NOMO-1 treated with dmso at 0.1 percent for 144 hours (cell line): Measurements from ENCODE around the gene NCKAP5.

ENCODE experiments used
- DNase-seq: peaks from one replicate; lab custom pipeline; 2025; ENCODE audit not compliant: unreplicated experiment; lab: John Stamatoyannopoulos, UW

NCKAP5 gene

DNA sequence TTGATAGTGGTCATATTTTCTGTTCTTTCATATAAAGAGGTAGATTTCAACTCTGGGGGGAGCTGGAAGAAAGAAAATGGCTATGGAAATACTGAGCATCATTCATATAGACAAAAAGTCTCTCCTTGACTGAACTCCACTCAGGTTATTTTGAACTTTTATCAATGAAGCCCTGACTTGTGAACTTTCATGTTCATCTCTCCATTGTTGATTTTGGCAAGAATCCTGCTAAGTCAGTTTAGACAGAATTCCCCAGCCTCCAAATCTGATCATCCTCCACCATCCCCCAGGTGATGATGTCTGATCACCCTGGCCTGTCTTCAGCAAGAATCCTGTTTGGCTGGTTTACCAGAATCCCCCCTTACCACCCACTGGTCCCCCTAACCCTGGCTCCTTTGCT, 395.0 kb downstream of the NCKAP5 start:
- DNase-seq: no peak

DNA sequence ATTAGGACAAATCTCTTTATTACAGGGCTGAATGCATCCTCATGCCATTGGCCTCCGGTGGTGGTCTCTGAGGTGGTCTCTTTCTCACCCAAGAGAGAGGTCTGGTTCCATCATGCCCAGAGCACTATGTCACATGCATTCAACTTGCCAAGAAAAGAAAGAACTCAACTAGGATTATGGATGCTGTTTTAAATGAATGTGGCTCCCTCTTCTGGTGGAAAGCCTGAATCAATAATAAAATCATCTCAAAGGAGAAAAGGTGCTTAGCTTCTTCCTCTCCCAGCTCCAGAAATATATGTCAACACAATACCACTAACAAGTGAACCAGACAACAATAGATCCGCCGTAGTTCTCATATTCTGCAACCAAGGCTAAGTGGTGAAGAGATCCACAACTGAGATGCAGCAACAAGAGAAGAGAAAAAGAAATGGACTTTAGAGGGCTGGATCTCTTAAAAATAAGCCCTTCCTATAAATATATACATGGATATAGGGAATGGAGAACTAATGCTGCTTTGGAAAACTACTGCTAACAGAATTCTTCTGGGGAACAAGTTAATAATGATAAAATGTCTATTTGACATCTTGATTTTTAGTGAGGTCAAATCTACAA, 396.8 kb downstream of the NCKAP5 start:
- no peak for DNase-seq

- no peak for DNase-seq
These were observed 398.9 kb downstream of the NCKAP5 start for GRCh38 chr2:133169274-133169912.

- DNase-seq: no peak
These were observed 400.3 kb downstream of the NCKAP5 start for GRCh38 chr2:133167990-133168389.

DNA sequence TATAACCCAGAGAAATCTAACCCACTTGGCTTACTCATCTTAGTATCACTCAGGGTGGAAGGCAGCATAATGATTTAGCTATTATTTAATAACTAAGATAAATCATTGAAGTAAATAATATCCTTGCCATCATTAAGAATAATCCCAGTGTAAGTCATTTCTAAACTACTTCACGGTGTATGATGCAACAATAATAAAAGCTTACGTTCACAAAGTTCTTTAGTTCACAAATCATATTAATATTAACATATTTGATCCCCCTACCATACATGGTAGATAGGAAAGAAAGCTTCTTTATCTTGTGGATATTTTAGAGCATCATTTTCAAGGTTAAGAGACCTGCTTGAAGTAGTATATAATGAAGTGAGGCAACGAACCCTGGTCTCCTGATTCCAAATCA, 401.0 kb downstream of the NCKAP5 start:
- DNase-seq: no peak

DNA sequence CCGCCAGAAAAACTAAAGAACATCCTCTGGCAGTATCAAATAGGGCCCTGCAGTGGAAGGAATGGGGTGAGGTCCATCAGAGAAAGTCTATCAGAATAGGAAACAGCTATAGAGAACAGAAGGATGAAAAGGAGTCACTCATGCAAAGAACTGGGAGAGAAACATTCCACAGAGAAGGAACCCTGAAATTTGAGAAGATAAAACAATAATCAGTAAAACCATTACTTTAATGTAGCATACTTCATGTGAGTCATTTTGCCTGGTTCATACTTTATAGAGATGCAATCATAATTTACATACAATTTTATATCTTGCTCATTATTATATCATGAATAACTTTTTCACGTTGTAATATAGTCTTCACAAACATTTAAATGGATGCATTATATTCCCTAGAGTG, 402.2 kb downstream of the NCKAP5 start:
- no peak for DNase-seq

- DNase-seq: no peak
These were observed 405.2 kb downstream of the NCKAP5 start for GRCh38 chr2:133163111-133163510.

GRCh38 chr2:133158442-133158841, 409.8 kb downstream of the NCKAP5 start:
- DNase-seq: no peak

DNA sequence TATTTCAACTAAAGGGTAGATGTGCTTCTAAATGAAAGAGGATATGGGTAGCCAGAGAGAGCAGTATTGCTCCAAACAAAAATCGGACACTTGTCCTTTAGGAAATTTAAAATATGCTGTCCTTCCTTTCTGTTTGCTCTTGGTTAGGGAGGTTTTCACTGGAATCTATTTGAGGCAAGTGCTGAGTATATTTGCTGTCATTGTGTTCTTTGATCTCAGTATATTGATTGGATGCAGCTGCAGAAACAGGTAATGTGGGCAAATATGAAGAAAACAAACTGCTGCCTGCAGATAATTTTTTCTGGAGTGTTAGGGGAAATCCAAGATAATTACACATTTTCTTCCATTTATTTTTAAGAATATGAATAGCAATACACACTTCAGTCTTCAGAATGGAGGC, 410.2 kb downstream of the NCKAP5 start:
- no peak for DNase-seq

DNA sequence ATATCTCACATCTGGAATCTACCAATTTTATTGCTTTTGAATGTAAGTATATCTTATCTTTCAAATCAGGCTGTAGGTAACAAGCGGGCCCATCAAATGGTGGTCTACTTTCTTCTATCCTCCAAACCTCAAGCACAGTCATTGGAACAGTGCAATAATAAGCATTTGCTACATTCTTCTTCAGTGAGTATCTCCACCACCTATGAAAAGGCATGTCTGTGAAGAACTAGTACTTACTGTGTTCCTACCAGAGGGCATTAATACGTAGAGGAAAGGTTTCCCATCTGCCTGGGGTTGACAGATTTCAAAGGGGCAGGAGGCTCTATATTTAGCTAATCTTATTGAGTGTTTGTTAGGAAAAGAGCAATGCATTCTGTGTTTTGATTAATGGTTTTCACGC, 411.1 kb downstream of the NCKAP5 start:
- DNase-seq: no peak

- no peak for DNase-seq
These were observed 415.5 kb downstream of the NCKAP5 start for GRCh38 chr2:133152801-133153200.

GRCh38 chr2:133148187-133148586, 420.1 kb downstream of the NCKAP5 start:
- no peak for DNase-seq

- DNase-seq: no peak
These were observed 421.4 kb downstream of the NCKAP5 start for GRCh38 chr2:133146893-133147292.

DNA sequence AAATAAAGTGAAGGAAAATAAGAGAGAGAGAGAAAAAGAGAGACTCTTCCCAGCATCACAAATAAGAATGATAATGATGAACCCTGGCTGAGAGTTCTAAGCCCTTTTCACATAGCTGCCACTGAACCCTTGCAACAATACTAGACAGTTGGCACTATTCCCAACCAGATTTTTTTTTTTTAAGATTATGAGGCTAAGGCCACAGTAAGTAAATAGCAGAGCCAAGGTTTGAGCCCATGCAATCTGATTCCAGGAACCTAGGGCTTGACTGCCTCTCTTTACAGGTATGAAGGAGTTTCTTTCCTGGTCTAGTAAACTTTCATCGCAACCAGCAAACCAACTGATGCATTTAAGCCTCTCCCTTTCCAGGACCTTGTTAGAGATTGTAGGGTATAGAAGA, 424.6 kb downstream of the NCKAP5 start:
- no peak for DNase-seq

GRCh38 chr2:133142087-133142486, 426.2 kb downstream of the NCKAP5 start:
- DNase-seq: no peak

DNA sequence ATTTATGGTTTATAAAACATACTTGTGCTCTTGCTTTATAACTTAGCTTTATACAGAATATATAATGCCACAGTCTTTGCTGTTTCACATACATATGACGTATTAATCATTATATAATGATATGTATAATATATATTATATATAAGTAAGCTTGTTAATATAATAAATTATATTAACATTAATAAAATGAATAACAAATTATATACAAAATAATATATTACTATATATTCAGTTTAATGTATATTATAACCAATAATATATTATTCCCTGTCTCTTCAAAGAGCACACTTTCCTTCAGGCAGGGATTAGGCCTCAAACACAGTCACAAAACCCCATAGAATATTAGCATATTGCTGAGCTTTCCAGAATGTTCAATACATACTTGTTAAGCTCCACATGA, 427.6 kb downstream of the NCKAP5 start:
- DNase-seq: no peak

GRCh38 chr2:133139847-133140533, 428.3 kb downstream of the NCKAP5 start:
- no peak for DNase-seq

DNA sequence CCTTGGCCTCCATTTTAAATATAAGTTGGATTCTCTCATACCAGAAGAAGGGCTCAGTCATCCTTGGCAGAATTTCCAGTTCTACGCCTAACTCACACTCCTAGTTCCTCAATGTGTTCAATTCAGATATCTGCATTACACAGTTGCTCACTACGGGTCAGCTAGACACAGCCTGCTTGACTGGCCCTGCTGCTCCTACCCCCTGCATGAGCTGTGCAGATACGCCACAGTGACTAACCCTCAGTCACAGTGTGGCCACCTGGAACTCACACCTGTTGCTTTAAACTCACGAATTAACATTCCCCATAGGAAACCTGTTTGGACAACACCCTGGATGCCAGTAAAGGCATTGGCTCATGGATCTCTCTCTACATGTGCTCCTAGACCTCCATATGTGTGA, 429.6 kb downstream of the NCKAP5 start:
- DNase-seq: no peak

DNA sequence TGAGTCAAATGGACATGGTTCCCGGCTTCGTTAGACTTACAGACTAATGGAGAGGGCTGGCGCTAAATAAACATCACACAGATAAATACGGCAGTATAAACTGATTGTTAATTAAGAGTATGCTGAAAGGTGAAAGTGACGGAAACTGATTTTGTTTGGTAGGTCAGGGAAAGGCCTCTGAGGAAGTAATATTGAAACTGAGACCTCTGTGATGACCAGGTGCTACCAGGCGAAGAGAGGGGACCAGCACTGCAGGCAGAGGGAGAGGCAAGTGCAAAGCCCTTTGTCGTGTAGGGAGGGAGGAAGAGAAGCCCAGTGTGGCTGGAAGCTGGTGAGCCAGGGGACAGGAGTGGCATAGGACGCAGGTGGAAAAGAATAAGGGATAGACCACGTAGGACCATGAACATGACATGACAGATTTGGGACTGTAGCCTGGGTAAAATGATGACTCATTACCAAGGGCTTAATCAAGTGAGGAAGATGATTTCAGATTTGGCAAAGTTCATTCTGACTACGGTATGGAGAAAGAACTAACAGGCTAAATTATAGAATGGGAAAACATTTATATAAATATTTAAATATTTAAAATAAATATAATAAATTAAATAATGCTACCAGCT, 433.1 kb downstream of the NCKAP5 start:
- DNase-seq: no peak

GRCh38 chr2:133130548-133131246, 437.6 kb downstream of the NCKAP5 start:
- no peak for DNase-seq

GRCh38 chr2:133124446-133124845, 443.8 kb downstream of the NCKAP5 start:
- DNase-seq: no peak
